PC-3 (cell line): ENCODE results near the gene ZNF816. TPM values are rescaled to one million over a fixed set of nuclear protein-coding genes. Genes with fewer than 3 reads are reported as not detected.

ENCODE experiments used
- ATAC-seq: fragments of 200-7000 bp; cut with Tn5 transposase; 2 replicates; pipeline ENCODE4 v1.9.1; 2020; ENCODE audit warnings: mild to moderate bottlenecking, moderate library complexity
- BruUV-seq: library from RNA; stranded (reverse); fragments of 400-500 nt; replicated peaks from 2 replicates; lab custom pipeline; 2021; lab: Mats Ljungman, UMichigan
- CTCF ChIA-PET: fragments of 300-600 bp; sonication (Branson Sonifier 250); formaldehyde crosslinking; loops from one replicate; lab custom pipeline; 2022; ENCODE audit warnings: antibody characterized with exemption; lab: Charles Lee
- POLR2A ChIA-PET: fragments of 300-600 bp; sonication (Branson Sonifier 250); formaldehyde crosslinking; loops from one replicate; lab custom pipeline; 2022; ENCODE audit warnings: antibody characterized with exemption; ENCODE audit not compliant: unreplicated experiment; lab: Charles Lee
- DNase-seq: peaks from one replicate; pipeline ENCODE4 v3.0.0-alpha.2; 2015
- H2AFZ ChIP-seq: fragments of 300-600 bp; sonication (generic); 2 replicates; pipeline ENCODE4 v1.6.0; 2016; ENCODE audit warnings: antibody characterized with exemption, low read length
- H3F3A ChIP-seq: fragments of 300-600 bp; sonication (generic); one replicate; pipeline ENCODE4 v1.6.0; 2017; ENCODE audit warnings: antibody characterized with exemption, low read length, control low read depth, mild to moderate bottlenecking; ENCODE audit not compliant: unreplicated experiment
- H3K27ac ChIP-seq: fragments of 300-600 bp; sonication (generic); 2 replicates; pipeline ENCODE4 v1.5.1; 2016; ENCODE audit warnings: mild to moderate bottlenecking, low read length
- H3K27me3 ChIP-seq: fragments of 300-600 bp; sonication (generic); 2 replicates; pipeline ENCODE4 v1.6.1; 2016; ENCODE audit warnings: low read length, mixed read lengths
- H3K36me3 ChIP-seq: fragments of 300-600 bp; sonication (generic); 2 replicates; pipeline ENCODE4 v1.6.1; 2016; ENCODE audit warnings: low read depth, mixed run types, low read length, mixed read lengths
- H3K4me1 ChIP-seq: fragments of 300-600 bp; sonication (generic); 2 replicates; pipeline ENCODE4 v1.5.1; 2016; ENCODE audit warnings: low read length; ENCODE audit not compliant: insufficient read depth
- H3K4me2 ChIP-seq: fragments of 300-600 bp; sonication (generic); 2 replicates; pipeline ENCODE4 v1.6.0; 2016; ENCODE audit warnings: low read length
- H3K4me3 ChIP-seq: fragments of 300-600 bp; sonication (generic); 2 replicates; pipeline ENCODE4 v1.5.1; 2016; ENCODE audit warnings: mild to moderate bottlenecking, low read length, mixed read lengths
- H3K79me2 ChIP-seq: fragments of 300-600 bp; sonication (generic); 2 replicates; pipeline ENCODE4 v1.6.1; 2017; ENCODE audit warnings: low read length, mixed read lengths
- H3K9ac ChIP-seq: fragments of 300-600 bp; sonication (generic); 2 replicates; pipeline ENCODE4 v1.6.0; 2016; ENCODE audit warnings: mild to moderate bottlenecking, low read length
- H3K9me2 ChIP-seq: fragments of 300-600 bp; sonication (generic); replicated peaks from 2 replicates; pipeline ENCODE4 v1.6.1; 2016; ENCODE audit warnings: mixed run types, low read length, mixed read lengths
- H3K9me3 ChIP-seq: fragments of 300-600 bp; sonication (generic); 2 replicates; pipeline ENCODE4 v1.6.1; 2016; ENCODE audit warnings: low read length, mixed read lengths
- H4K20me1 ChIP-seq: fragments of 300-600 bp; sonication (generic); 2 replicates; pipeline ENCODE4 v1.6.1; 2016; ENCODE audit warnings: low read length, mixed read lengths
- EZH2 ChIP-seq: fragments of 300-600 bp; sonication (generic); IDR thresholded peaks from one replicate; pipeline ENCODE4 v1.6.1; 2017; ENCODE audit warnings: antibody characterized with exemption, mild to moderate bottlenecking, low read length; ENCODE audit not compliant: unreplicated experiment
- EZH2phosphoT487 ChIP-seq: fragments of 300-600 bp; sonication (generic); IDR thresholded peaks from 2 replicates; pipeline ENCODE4 v1.6.1; 2018; ENCODE audit warnings: mild to moderate bottlenecking, antibody characterized with exemption, low read length, borderline replicate concordance
- intact Hi-C: fragments of 100-400 bp; cut with micrococcal nuclease; formaldehyde crosslinking; loops from 2 replicates; pipeline ENCODE4 v1.9.0; 2023
- total RNA-seq: library from RNA; depleted of rRNA; stranded (reverse); fragments of >200 nt; gene quantifications from 2 replicates; pipeline ENCODE4 v1.2.3, GENCODE V29; 2014
- TF ChIP-seq, protein P1 (sequence below): fragments of 300-600 bp; sonication (generic); conservative IDR thresholded peaks from 2 replicates; pipeline ENCODE4 v1.5.1; 2017; ENCODE audit warnings: antibody characterized with exemption, low read depth, mild to moderate bottlenecking, low read length

ZNF816 gene
- total RNA-seq, 1 experiment from 2014 or later = 10.2 TPM

DNA sequence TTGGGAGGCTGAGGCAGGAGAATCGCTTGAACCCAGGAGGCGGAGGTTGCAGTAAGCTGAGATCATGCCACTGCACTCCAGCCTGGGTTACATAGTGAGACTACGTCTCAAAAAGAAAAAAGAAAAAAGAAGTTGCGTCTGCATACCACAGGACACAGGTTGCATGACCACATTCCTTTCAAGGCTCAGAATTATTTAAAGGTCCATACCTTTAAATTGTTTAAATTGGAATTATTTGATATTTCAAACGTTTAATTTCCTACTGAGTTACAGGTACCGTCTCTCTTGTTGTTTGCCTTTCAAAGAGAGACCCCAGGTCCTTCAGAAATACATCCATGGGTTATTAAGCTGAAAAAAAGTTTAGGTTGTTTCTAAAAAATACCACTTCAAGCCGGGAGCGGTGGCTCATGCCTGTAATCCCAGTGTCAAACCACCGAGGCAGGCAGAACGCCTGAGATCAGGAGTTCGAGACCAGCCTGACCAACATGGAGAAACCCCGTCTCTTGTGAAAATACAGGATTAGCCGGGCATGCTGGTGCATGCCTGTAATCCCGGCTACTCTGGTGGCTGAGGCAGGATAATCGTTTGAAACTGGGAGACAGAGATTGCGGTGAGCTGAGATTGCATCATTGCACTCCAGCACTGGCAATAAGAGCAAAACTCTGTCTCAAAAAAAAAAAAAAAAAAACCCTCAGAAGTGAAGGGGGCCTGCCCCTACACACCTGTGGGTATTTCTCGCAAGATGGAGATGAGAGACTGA is 18.6 kb downstream of the ZNF816 start:
- intact Hi-C loops = loop anchor here (2.0 kb wide), 2 partner anchors 21 to 47 kb away; partner anchors contain the start of genes ZNF320 and ZNF888
- no peaks in the 10 kb centered on the region for H3K9me2 ChIP-seq
- peaks cover 38% of the 10 kb centered on the region for H3K4me1 ChIP-seq
- no TSS peak for BruUV-seq
- H3K27ac ChIP-seq = peak overlapping the region; percentile 86
- H3K36me3 ChIP-seq = peaks cover 6% of the 10 kb centered on the region; the same call in 1 of the 2 replicates
- H3K4me2 ChIP-seq = peak overlapping the region; percentile 11; the same call in 1 of the 2 replicates
- no peak overlapping the region for H3K4me3 ChIP-seq
- ChIA-PET POLR2A (no interaction called here), CTCF (no interaction called here)
- peak; percentile 50 for DNase-seq
- H3K27me3 ChIP-seq = no peaks in the 10 kb centered on the region
- TF ChIP-seq, protein P1, sequence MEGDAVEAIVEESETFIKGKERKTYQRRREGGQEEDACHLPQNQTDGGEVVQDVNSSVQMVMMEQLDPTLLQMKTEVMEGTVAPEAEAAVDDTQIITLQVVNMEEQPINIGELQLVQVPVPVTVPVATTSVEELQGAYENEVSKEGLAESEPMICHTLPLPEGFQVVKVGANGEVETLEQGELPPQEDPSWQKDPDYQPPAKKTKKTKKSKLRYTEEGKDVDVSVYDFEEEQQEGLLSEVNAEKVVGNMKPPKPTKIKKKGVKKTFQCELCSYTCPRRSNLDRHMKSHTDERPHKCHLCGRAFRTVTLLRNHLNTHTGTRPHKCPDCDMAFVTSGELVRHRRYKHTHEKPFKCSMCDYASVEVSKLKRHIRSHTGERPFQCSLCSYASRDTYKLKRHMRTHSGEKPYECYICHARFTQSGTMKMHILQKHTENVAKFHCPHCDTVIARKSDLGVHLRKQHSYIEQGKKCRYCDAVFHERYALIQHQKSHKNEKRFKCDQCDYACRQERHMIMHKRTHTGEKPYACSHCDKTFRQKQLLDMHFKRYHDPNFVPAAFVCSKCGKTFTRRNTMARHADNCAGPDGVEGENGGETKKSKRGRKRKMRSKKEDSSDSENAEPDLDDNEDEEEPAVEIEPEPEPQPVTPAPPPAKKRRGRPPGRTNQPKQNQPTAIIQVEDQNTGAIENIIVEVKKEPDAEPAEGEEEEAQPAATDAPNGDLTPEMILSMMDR = no peak
- TF ChIP-seq EZH2 (no peak), EZH2phosphoT487 (no peak)
- no peaks in the 10 kb centered on the region for H4K20me1 ChIP-seq
- ATAC-seq = no peak
- H2AFZ ChIP-seq = no peak overlapping the region
- H3K9ac ChIP-seq = no peak overlapping the region
- peaks cover 32% of the 10 kb centered on the region for H3K79me2 ChIP-seq
- no peaks in the 10 kb centered on the region for H3F3A ChIP-seq
- peaks cover 6% of the 10 kb centered on the region for H3K9me3 ChIP-seq

DNA sequence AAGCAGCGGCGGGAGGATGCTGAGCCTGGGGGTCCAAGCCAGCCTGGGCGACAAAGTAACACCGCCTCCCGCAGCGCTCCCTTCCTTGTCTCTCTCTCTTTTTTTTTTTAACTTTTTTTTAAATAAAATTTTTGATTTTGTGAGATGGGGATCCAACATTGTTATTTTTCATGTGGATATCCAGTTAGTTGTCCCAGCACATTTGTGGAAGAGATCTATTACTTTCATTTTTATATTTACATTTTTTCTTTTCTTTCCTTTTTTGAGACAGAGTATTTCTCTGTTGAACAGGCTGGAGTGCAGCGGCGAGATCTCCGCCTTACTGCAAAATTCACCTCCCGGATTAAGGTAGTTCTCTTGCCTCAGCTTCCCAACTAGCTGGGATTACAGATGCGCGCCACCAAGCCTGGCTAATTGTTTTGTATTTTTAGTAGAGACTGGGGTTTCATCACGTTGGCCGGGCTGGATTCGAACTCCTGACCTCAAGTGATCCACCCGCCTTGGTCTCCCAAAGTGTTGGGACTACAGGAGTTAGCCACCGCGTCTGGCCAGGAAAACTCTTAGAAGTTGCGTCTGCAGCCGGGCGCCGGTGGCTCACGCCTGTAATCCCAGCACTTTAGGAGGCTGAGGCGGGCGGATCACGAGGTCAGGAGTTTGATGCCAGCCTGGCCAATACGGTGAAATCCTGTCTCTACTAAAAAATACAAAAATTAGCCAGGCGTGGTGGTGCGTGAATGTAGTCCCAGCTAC is 19.4 kb downstream of the ZNF816 start:
- H3K9me3 ChIP-seq = peaks cover 5% of the 10 kb centered on the region
- no peak for ATAC-seq
- H3K9me2 ChIP-seq = no peaks in the 10 kb centered on the region
- BruUV-seq = no TSS peak
- H4K20me1 ChIP-seq = no peaks in the 10 kb centered on the region
- POLR2A ChIA-PET = no interaction called here
- no peaks in the 10 kb centered on the region for H3K27me3 ChIP-seq
- H3K27ac ChIP-seq = peak overlapping the region; percentile 69
- intact Hi-C loops = loop anchor here (2.0 kb wide), 1 partner anchor 21 kb away; the partner anchor contains the start of gene ZNF888
- H3K36me3 ChIP-seq = peaks cover 4% of the 10 kb centered on the region; the same call in 1 of the 2 replicates
- H3K4me2 ChIP-seq = peak overlapping the region; percentile 83
- peak overlapping the region; percentile 39 for H3K9ac ChIP-seq
- H3K4me1 ChIP-seq = peaks cover 45% of the 10 kb centered on the region
- peaks cover 39% of the 10 kb centered on the region for H3K79me2 ChIP-seq
- CTCF ChIA-PET = no interaction called here
- TF ChIP-seq EZH2 (no peak), EZH2phosphoT487 (no peak)
- TF ChIP-seq, protein P1 = no peak
- DNase-seq = no peak
- H3K4me3 ChIP-seq = peak overlapping the region; percentile 81
- H2AFZ ChIP-seq = peak overlapping the region; percentile 82
- no peaks in the 10 kb centered on the region for H3F3A ChIP-seq
